NCI-H187 treated with DMSO at 0.1 percent for 48 hours (cell line): ENCODE results near the gene NOL4L.

Experiments
- DNase-seq: peaks from one replicate; lab custom pipeline; 2025; lab: John Stamatoyannopoulos, UW

The NOL4L gene

DNA sequence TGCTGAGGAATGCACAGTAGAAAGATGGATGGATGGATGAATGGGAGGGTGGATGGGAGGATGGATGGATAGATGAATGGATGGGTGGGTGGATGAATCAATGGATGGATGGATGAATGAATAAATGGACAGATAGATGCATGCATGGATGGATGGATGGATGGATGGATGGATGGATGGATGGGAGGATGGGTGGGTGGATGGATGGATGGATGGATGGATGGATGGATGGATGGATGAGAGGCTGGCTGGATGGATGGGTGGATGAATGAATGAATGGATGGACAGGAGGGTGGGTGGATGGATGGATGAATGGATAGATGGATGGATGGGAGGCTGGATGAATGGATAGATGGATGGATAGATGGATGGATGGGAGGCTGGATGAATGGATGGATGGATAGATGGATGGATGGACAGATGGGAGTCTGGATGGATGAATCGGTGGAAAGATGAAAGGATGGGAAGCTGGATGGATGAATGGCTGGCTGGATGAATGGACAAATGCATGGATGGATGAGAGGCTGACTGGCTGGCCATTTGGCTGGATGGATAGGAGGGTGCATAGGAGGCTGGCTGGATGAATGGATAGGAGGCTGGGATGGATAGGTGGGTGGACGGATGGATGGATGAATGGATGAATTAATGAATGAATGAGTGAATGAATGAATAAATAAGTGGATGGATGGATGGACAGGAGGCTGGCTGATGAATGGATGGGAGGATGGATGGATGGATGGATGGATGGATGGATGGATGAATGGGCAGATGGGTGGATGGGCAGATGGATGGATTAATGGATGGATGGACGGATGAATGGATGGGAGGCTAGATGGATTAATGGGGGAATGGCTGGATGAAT is 28.3 kb upstream of the NOL4L start:
- no peak for DNase-seq

DNA sequence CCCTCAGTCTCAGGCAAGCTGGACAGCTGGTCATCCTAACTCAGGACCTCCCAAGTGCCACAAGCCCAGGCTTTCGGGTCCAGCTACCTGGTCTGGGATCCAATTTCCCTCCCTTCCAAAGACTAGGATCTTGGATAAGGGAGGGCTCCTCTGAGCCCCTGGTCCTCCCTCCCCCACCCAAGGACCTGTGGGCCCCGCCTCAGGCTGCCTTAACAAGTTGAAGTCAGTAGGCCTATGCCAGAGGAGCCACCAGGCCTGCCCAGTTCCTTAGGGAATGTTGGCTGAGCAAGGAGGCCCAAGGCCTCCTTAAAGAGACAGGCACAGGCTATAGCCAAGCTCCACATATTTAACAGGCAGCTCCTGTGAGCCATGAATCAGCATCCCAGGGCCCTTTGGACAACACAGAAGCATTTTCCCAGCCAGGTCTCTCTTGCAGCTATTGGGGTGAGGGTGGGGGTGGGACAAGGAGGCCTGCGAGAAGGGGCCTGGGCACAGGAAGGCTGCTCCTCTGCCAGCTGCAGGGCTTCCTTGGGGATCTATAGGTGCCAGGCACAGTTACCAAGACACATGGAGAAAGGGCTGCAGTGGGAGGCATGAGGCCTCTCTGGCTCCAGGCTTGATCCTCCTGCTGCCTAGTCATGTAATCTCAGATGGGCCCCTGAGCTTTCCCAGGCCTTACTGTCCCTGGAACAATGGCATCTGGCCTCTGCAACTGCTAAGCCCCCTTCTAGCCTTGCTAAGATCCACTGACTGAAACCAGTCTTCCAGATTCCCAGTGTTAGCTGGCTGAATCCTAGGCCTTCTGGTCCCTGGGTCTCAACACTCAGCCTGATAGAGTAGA is 27.4 kb upstream of the NOL4L start:
- DNase-seq, result no peak

DNA sequence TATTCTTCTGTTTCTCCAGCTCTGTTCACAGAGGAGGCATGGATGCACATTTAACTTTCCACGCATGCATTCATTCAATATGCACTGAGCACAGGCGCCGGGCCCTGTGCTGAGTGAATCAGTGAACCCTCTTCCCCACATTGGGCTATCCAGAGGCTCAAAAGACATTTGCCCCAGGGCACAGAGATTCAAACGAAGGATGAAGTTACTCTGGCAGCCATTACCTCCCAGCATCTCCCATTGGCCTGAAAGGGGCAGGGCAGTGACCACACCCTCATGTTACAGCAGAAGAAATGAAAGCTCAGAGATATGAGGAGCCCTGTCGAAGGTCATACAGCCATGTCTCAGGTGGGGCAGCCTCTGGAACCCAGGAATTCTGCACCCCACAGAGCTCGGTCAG is 26.7 kb upstream of the NOL4L start:
- DNase-seq, result no peak

DNA sequence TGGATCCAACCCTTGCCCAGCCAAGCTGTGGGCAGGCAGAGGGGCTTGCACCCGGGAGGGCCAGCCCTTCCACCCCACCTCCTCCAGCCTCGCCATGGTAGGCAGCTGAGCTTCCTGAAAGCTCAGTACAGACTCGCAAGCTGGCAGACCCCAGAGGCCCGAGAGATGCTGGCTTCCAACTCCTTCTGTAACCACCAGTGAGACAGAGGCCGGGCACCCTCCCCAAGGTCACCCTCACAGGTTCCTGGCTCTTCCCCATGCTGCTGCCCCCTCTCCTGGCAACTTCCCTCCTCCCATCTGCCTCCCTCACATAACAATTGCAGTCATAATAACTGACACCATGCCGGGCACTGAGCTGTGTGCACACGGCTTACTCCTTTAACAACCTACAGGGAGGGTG is 26.2 kb upstream of the NOL4L start:
- no peak for DNase-seq

DNA sequence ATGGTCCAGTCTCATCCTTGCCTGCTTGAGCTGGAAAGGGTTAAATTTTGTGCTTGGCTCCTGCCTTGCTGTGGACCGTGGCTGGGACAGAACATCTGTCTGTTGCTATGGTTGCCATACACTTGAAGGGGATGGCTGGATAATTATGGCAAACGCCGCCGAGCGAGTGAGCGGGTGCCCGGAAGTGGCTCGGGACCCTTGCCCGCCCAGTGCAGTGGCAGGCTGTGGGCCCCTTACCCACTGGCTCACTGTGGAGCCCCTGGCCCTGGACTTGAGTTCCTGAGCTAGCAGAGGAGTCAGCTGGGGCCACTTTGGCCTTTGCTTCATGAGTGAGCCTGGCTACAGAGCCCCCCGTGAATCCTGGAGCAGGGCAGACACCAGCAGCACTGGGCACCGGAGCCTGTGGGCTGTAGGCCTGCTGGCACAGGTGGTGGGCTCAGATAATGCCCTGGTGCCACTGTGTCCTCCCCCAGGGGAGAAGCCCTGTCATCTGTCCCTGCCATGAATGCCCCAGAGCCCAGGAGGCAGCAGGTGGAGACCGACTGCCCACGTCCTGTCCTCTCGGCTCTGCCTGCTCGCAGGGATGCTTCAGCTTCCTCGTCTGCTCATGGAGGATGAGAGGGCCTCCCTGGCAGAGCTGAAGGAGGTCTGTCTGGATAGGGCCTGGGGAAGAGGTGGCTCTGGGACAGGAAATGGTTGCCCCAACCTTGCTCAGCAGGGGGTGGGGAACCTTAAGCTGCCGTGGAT is 25.5 kb upstream of the NOL4L start:
- no peak for DNase-seq

DNA sequence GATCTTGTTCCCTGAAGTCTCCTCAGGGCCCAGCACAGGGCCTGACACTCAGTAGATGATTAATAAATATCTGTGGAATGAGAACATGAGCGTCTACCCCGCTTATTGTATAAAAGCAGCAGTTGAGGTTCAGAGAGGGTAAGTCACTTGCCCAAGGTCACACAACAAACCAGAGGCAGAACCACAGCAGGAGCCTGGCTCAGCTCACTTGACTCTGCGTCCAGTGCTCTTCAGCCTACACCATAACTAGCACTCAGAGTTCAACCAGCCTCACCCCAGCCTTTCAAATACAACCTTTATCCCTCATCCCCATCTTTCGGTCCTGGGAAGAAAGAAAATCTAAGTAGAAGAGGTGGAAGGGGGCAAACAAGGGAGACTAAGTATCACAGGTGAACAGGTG is 24.9 kb upstream of the NOL4L start:
- no peak for DNase-seq

DNA sequence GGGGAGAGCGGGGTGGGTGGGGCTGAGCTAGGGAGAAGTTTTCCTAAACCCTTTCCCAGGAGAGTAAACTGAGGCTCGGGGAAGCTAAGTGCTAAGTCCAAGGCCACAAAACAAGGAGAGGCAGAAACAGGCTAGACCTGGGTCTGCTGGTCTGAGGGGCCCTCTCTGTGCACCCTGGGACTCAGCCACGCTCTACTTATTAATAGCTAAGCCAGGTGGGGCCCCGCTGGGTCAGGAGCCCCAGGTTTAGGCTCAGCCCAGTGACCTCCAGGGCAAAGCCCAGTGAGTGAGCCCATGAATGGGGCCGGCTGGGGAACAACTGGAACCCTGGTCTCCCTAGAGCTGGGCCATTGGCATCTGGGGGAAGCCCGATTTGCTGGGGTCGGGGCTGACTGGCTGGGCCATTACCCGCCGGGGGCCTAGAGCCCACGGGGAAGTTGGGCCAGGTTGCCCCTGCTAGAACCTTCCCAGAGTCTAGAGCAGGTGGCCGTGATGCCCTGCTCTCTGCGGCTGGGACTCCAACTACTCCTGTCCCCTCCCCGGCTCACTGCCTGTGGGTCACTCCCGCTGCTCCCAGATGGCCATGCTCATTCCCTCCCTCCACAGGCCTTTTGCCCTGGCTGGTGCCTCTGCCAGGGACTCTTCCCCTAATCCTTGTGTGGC is 24.1 kb upstream of the NOL4L start:
- DNase-seq, result no peak

DNA sequence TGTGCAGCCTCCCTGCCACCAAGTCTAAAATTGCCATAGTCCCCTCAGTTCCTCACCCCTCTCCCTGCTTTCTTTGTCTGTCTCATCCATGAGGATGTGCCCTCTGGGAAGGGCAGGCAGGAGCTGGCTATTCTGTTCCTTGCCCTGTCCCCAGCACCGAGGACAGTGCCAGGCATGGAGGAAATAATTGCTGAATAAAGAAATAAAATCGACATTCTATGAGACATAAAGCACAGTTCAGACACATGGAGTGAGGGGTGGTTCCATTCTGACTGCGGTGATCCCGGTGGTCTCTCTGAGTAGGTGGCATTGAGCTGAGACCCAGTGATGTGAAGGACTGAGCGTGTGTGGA is 23.5 kb upstream of the NOL4L start:
- DNase-seq, result no peak

DNA sequence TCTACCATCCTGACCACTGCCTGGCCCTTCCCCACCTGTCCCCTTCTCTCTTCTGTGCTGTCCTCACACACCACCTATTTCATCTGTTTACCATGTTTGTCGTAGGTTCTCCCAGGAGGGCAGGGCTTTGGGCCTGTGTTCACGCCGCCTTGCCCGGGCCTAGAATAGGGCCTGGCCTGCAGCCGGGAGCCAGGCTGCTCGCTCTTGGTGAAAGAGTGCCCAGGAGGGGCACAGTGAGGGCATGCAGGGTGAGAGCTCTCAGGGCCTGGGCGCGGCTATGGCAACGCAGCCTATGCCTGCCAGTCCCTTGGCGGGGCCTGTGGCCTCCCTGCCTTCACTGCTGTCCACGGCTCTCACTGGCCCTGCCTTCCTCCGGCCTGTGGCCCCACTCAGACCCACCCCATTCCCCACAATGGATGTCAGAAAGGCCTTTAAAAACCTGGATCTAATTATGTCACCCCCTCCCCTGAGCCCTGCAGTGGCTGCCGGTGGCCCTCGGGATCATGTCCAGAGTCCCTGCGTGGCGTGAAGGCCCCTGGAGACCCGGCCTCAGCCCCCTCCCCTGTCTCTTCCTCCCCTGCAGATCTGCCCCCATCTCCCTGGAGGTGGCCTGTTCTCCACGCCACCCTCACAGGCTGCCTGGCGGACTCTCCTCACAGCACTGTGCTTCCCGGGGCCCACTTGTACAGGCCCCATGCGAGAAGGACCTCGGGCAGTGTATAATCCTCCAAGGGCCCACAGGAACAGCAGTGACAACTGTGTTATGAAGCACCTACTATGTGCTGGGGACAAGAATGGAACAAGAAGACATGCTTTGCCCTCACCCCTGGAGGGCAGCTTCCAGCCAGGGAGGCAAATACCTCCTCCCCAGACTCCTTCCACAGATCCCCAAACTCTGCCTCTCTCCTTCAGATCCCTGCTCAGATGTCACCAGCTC is 22.9 kb upstream of the NOL4L start:
- no peak for DNase-seq

DNA sequence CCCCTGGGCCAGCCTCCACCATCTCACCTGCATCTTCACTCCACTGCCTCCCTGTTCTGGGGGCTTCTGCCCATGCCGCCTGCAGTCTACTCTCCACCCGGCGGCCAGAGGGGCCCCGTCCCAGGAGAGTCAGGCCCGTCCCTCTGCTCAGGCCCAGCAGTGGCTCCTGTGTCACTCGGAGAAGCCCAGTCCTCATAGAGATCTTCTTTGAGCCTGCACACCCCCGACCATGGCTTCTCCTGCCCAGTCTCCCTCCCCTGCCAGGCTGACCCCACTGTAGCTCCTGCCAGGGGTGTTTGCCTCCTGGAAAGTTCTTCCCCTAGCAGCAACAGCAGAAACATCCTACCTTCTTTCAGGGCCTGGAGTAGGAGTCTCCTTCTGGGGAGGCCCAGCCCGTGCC is 22.2 kb upstream of the NOL4L start:
- DNase-seq, result no peak

DNA sequence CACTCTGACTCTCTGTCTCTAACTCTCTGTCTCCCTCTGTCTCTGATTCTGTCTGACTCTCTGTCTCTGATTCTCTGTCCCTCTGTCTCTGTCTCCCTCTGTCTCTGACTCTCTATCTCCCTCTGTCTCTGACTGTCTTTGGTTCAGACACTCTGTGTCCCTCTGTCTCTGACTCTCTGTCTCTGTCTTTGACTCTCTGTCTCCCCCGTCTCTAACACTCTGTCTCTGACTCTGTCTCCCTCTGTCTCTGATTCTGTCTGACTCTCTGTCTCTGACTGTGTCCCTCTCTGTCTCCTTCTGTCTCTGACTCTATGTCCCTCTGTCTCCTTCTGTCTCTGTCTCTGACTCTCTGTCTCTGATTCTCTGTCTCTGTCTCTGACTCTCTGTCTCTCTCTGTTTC is 21.7 kb upstream of the NOL4L start:
- no peak for DNase-seq

DNA sequence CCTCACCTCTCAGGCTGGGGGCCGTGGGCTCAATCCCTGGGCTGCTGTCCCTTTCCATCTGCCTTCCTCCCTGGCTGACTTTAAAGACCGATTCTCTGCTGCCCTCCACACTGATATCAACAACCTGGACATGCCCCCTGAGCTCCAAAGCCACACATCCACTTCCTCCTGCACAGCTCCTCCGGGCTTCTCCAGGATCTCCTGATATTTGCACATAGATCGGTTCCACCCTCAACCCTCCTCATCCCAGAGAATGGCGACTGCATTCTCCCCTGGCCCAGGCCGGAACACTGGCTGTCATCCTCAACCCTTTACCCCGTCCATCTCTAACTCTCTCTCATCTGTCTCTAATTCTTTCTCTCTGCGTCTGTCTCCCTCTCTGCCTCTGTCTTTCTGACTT is 21.0 kb upstream of the NOL4L start:
- DNase-seq, result no peak

DNA sequence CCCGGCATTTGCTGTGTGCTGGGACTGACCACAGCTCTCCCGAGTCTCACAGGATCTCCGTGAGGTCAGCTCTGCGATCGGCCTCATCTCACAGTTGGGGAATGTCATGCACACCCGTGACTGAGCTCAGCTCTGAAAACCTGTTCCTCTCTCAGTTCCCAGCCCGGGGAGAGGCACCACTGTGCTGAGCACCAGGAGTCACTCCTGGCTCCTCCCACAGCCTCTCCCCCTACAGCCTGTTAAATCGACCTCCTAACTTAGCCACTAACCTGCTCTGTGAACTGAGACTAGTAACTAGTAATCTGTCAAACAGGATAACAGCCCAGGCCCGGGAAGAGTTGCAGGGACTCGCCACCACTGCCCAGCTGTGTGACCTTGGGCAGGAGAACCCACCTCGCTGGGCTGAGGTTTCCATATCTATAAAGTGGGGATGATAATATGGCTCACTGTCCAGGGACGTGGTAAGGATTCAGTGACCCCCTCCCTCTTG is 20.1 kb upstream of the NOL4L start:
- DNase-seq, result no peak

DNA sequence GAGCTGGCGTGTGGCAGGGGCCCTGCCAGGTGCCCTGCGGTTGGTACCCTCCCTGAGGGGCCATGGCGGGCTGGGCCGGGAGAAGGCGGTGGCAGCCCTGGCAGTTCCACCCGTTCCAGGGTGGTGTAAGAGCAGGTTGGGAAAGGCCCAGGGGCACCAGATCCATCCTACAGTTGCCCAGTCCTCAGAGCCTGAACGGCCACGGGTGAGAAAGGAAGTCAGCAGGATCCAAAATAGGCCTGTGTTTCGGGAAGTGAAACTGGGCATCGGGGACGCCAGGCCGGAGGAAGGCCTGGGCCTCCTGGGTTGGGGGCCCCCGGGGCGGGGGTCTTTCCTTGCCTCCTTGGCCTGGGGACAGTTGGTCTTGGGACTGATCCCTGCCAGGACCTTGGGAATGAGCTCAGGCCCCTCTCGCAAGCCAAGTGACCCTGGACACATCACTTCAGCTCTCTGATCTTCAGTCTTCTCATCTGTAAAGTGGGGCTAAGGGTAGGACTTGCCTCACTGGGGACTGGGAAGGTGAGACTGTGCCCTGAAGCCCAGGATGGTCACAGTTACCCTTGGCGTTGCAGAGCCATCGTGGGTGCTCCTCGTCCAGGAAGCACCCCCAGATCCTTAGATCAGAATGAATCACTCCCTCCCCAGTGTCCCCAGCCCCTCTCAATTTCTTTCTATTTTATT is 18.1 kb upstream of the NOL4L start:
- DNase-seq, result no peak

DNA sequence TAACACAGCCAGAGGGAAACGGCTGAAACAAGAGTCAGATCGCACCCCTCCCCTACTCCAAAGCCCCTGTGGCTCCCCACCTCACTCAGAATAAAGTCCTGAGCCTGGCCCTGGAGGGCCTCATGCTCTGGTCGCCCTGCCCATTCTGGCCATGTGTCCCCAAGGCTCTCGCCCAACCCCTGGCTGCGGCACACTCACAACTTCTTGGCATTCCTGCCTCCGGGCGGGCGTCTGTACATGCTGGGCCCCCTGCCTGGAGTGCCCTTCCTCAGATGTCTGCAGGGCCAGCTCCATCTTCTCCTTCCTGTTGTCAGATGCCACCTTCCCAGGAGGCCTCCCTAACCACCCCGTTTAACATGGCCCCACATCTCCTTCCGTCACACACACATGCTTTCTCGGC is 17.1 kb upstream of the NOL4L start:
- no peak for DNase-seq

DNA sequence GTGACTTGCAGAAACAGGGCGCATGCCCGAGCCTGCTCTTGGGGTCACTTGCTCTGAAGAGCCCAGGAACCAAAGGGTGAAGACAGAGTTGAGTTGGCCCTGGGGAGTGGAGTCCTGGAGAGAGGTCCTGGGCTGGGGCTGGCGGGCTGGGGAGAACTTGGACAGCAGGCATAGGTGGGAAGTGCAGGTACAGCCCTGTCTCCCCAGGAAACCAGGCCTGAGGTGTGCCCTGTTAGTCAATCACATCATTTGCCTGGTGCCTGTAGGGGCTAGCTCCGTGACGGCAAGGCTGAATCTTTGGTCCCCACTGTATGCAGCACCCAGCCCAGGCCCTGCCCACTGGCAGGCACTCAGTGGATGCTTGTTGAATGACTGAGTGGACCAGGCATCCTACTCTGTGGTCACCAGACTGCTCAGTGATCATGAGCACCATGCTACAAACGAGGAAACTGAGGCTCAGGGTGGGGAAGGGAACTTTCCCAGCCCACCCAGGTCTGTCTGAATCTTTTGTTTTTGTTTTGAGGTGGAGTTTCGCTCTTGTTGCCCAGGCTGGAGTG is 15.6 kb upstream of the NOL4L start:
- DNase-seq, result no peak

DNA sequence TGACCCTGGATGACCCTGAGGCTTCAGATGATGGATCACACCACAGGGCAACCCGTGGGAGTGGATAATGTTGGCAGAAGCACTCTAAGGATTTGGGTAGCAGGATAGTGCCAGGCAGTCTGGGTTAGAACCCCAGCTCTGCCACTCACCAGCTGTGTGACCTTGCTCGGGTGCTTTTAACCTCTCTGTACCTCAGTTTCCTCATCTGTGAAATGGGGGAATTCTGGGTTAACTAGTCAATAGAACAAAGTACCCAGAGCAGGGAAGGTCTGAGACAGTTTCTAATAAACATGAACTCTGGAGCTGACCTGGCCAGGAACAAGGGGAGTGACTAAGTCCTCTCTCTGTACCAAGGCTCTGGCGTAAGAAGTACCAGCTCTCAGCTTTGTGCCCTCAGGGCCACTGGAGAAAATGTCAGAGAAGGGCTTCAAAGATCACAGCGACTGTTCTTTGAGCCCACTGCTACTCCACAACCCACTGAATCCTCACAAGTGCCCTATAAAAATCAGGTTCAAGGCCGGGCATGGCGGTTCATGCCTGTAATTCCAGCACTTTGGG is 14.7 kb upstream of the NOL4L start:
- no peak for DNase-seq

DNA sequence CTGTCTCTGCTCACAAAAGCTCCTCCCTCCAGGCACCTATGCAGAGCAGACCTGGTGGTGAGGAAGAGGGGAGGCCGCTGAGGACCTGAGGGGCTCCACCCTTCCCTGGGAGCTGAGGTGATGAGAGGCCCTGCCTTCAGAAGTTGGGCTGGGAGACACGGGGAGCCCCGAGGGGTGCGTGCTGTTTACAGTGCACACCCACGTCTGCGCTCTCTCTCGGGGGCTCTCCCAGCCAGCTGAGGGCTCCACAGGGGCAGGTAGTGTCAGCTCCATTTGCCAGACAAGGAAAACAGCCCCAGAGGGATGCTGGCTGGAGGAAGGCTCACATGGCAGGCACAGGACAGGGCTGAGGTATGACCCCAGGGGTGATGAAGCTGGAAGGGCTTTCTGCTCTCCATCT is 13.5 kb upstream of the NOL4L start:
- DNase-seq, result no peak

DNA sequence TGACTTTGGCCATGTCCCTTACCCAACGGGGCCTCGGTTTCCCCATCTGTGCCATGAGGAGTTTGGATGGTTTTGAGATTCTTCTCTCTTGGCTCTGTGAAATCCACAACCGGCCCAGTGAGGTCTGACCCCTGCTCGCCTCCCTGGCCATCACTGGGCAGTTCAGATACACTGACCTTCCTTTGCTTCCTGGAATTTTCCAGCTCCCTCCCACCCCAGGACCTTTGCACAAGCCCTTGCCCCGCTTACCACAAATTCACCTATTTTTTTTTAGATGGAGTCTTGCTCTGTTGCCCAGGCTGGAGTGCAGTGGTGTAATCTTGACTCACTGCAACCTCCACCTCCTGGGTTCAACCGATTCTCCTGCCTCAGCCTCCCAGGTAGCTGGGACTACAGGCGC is 12.6 kb upstream of the NOL4L start:
- no peak for DNase-seq
